Spinal cord (tissue), 4 donors: Measurements from ENCODE around the gene GRAMD2B. TPM values are rescaled to one million over a fixed set of nuclear protein-coding genes. Genes with fewer than 3 reads are reported as not detected.

Experiments used
- polyA plus RNA-seq, 2 donors: library from polyadenylated mRNA; unstranded; fragments of 120-200 nt; gene quantifications; one replicate each; pipeline ENCODE4 v1.2.1, GENCODE V29; 2013; ENCODE audit not compliant: insufficient read length in 2 of 2
- total RNA-seq, 2 donors: library from RNA; depleted of rRNA in 1 of 2; stranded (reverse); fragments of 120-200 nt in 1 of 2; fragments of >200 nt in 1 of 2; gene quantifications; one replicate each; pipeline versions ENCODE4 v1.2.3 to v1.2.4, GENCODE V29; 2013 to 2014

The GRAMD2B gene
- total and polyA plus RNA-seq, 4 donors, result 39.6 to 65.2 (median 50.4) TPM

Other genes starting within 250 kb of the GRAMD2B start
- 10 to 100 TPM; 49.1 to 64.5 TPM for gene ALDH7A1, start 171.8 kb downstream of the GRAMD2B start, total RNA-seq
- gene ALDH7A1, start 171.8 kb downstream of the GRAMD2B start, polyA plus RNA-seq, result 100 to 1,000 TPM; 106 to 112 TPM
- 10 to 100 TPM; 64.5 to 85.4 TPM for gene PHAX, start 177.5 kb downstream of the GRAMD2B start, total RNA-seq
- 10 to 100 TPM; 65.5 to 97.5 TPM for gene PHAX, start 177.5 kb downstream of the GRAMD2B start, polyA plus RNA-seq